ENCODE measurements around the gene BORCS6. TPM values are rescaled to one million over a fixed set of nuclear protein-coding genes. Genes with fewer than 3 reads are reported as not detected.

Gene BORCS6
- total RNA-seq, 1 experiment from 2014 or later = 6.4 TPM

GRCh38 chr17:8141045-8141444 is 48.9 kb downstream of the BORCS6 start:
- Histone ChIP-seq H3K4me2 (ENCODE audit: low read length) (no peak overlapping the region), H3K4me1 (ENCODE audit: control insufficient read depth in 1 of 2, insufficient read depth in 2 of 2, low read length in 2 of 2) (peaks cover 17 to 47% of the 10 kb centered on the region in 2 experiments), H4K20me1 (ENCODE audit: insufficient read depth) (0 out of 2 replicates have a peak, but pooled peaks cover 6% of the 10 kb centered on the region), H3K9ac (ENCODE audit: low read length) (no peak overlapping the region), H3K4me3 (replicated peaks in 1 of 2; ENCODE audit: low read depth in 1 of 2, low read length in 2 of 2) (no peak overlapping the region), H3K36me3 (ENCODE audit: control insufficient read depth in 1 of 2, insufficient read depth in 2 of 2, low read length in 2 of 2) (peaks cover 12 to 40% of the 10 kb centered on the region in 2 experiments), H3K27ac (ENCODE audit: low read depth, low read length) (peak overlapping the region; percentile 63; the same call in 1 of the 2 replicates), H3K9me2 (ENCODE audit: insufficient read depth) (no peaks in the 10 kb centered on the region), H3K27me3 (ENCODE audit: insufficient read depth, low read length) (no peaks in the 10 kb centered on the region), H3K79me2 (ENCODE audit: insufficient read depth, low read length) (no peaks in the 10 kb centered on the region), H2AFZ (ENCODE audit: low read depth, low read length, poor library complexity, severe bottlenecking) (no peak overlapping the region), H3K9me3 (ENCODE audit: control insufficient read depth in 1 of 2, insufficient read depth in 1 of 2, low read depth in 1 of 2, low read length in 2 of 2) (no peaks in the 10 kb centered on the region)
- RAD21 ChIA-PET (ENCODE audit: low non-redundant PET in 1 of 2, low total read pairs in 2 of 2, uncharacterized antibody in 2 of 2, unreplicated experiment in 2 of 2) = no interaction called here
- no peak for DNase-seq (ENCODE audit: low read depth, low spot score)
- CTCF ChIA-PET = interaction anchor here (1.6 kb wide), 1 partner anchor 10 kb away, joined by 4 read pairs; no protein-coding TSS in a partner anchor
- POLR2A ChIA-PET = interaction anchor here (1.1 to 1.9 kb wide), 2 partner anchors 10 to 13 kb away, joined by 4 read pairs; no protein-coding TSS in a partner anchor
- no TSS peak for BruUV-seq (replicated peaks)
- TF ChIP-seq ZFX (IDR thresholded peaks at IDR 0.05) (no peak), SRF (IDR thresholded peaks at IDR 0.05; ENCODE audit: low read depth) (no peak), EGR1 (IDR thresholded peaks at IDR 0.05; ENCODE audit: low read depth) (no peak)
- intact Hi-C loops (cut with micrococcal nuclease) = no loop called here
- ATAC-seq = no peak

- Histone ChIP-seq H3K4me3 (replicated peaks in 1 of 2; ENCODE audit: low read depth in 1 of 2, low read length in 2 of 2) (no peak overlapping the region), H3K9me2 (ENCODE audit: insufficient read depth) (no peaks in the 10 kb centered on the region), H3K79me2 (ENCODE audit: insufficient read depth, low read length) (no peaks in the 10 kb centered on the region), H3K27me3 (ENCODE audit: insufficient read depth, low read length) (no peaks in the 10 kb centered on the region), H4K20me1 (ENCODE audit: insufficient read depth) (0 out of 2 replicates have a peak, but pooled peaks cover 6% of the 10 kb centered on the region), H3K9ac (ENCODE audit: low read length) (no peak overlapping the region), H3K4me2 (ENCODE audit: low read length) (peak overlapping the region; percentile 77; the same call in 1 of the 2 replicates), H3K36me3 (ENCODE audit: control insufficient read depth in 1 of 2, insufficient read depth in 2 of 2, low read length in 2 of 2) (peaks cover 9 to 33% of the 10 kb centered on the region in 2 experiments), H2AFZ (ENCODE audit: low read depth, low read length, poor library complexity, severe bottlenecking) (no peak overlapping the region), H3K4me1 (ENCODE audit: control insufficient read depth in 1 of 2, insufficient read depth in 2 of 2, low read length in 2 of 2) (peaks cover 17 to 47% of the 10 kb centered on the region in 2 experiments), H3K9me3 (ENCODE audit: control insufficient read depth in 1 of 2, insufficient read depth in 1 of 2, low read depth in 1 of 2, low read length in 2 of 2) (no peaks in the 10 kb centered on the region), H3K27ac (ENCODE audit: low read depth, low read length) (peak overlapping the region; percentile 63)
- ChIA-PET CTCF (interaction anchor here (1.6 kb wide), 1 partner anchor 11 kb away, joined by 4 read pairs; no protein-coding TSS in a partner anchor), POLR2A (interaction anchor here (0.8 to 3.7 kb wide), 7 partner anchors 10 to 81 kb away, joined by 3 to 25 read pairs (median 4); no protein-coding TSS in a partner anchor), RAD21 (ENCODE audit: low non-redundant PET in 1 of 2, low total read pairs in 2 of 2, uncharacterized antibody in 2 of 2, unreplicated experiment in 2 of 2) (interaction anchor here in 1 of 2 experiments (1.1 kb wide), 1 partner anchor 83 kb away, joined by 4 read pairs; no protein-coding TSS in a partner anchor)
- BruUV-seq (replicated peaks) = TSS peak; percentile 29
- ATAC-seq = no peak
- intact Hi-C loops (cut with micrococcal nuclease) = no loop called here
- no peak for DNase-seq (ENCODE audit: low read depth, low spot score)
- TF ChIP-seq EZH2 (IDR thresholded peaks at IDR 0.05) (no peak), POLR2A (IDR thresholded peaks at IDR 0.05; ENCODE audit: borderline replicate concordance, extremely low read depth, insufficient read depth, insufficient read length) (no peak), SRF (IDR thresholded peaks at IDR 0.05; ENCODE audit: low read depth) (no peak), ELF1 (IDR thresholded peaks at IDR 0.05; ENCODE audit: borderline replicate concordance, low read depth) (no peak), ATF3 (IDR thresholded peaks at IDR 0.05) (no peak), TCF7L2 (IDR thresholded peaks at IDR 0.05; ENCODE audit: borderline replicate concordance, extremely low read depth, insufficient read depth, insufficient read length) (no peak), EZH2phosphoT487 (IDR thresholded peaks at IDR 0.05; ENCODE audit: borderline replicate concordance) (no peak), SP1 (IDR thresholded peaks at IDR 0.05; ENCODE audit: low read depth) (no peak), CTCF (IDR thresholded peaks at IDR 0.05 in 2 of 3, conservative IDR thresholded peaks at IDR 0.05 in 1 of 3; ENCODE audit: borderline replicate concordance in 1 of 3, insufficient read depth in 1 of 3, low read depth in 2 of 3, low read length in 2 of 3) (no peak), SIN3A (IDR thresholded peaks at IDR 0.05; ENCODE audit: low read depth) (no peak), EGR1 (IDR thresholded peaks at IDR 0.05; ENCODE audit: low read depth) (no peak), FOSL1 (IDR thresholded peaks at IDR 0.05; ENCODE audit: low read depth) (no peak)
These were observed 49.6 kb downstream of the BORCS6 start for GRCh38 chr17:8140065-8141029.
